ENCODE data around the gene VPS4A.
A peak's percentile ranks its signal among the peaks of the same experiment; 100 is the strongest.

The VPS4A gene

GRCh38 chr16:69319826-69320739 lies 8.9 kb downstream of the VPS4A start:
- Histone ChIP-seq H2BK15ac (ENCODE audit: low read length) (no peak overlapping the region), H2BK120ac (ENCODE audit: low read depth, low read length) (no peak overlapping the region), H3K4me2 (ENCODE audit: insufficient read depth, low read length, poor library complexity, severe bottlenecking) (no peak overlapping the region), H3K79me1 (ENCODE audit: low read depth, low read length) (peaks cover 25% of the 10 kb centered on the region), H3K4me1 (ENCODE audit: control insufficient read depth in 2 of 2, insufficient read depth in 1 of 2, low read depth in 1 of 2, low read length in 2 of 2) (no peaks in the 10 kb centered on the region), H3K4ac (ENCODE audit: low read length) (no peak overlapping the region), H2BK12ac (ENCODE audit: low read length) (no peak overlapping the region), H3K14ac (ENCODE audit: low read length) (no peak overlapping the region), H3K9ac (ENCODE audit: low read depth, low read length, poor library complexity) (peak overlapping the region; percentile 21), H3K4me3 (ENCODE audit: low read length in 2 of 2) (no peak overlapping the region), H3K9me3 (replicated peaks in 1 of 2; ENCODE audit: control insufficient read depth in 2 of 2, insufficient read depth in 1 of 2, low read depth in 1 of 2, low read length in 2 of 2) (peaks cover 0 to 2% of the 10 kb centered on the region in 2 donors), H3K36me3 (replicated peaks in 1 of 2; ENCODE audit: control insufficient read depth in 2 of 2, insufficient read depth in 2 of 2, low read length in 2 of 2) (peaks cover 80 to 97% of the 10 kb centered on the region in 2 donors), H4K8ac (ENCODE audit: low read depth, low read length) (no peak overlapping the region), H3K27me3 (ENCODE audit: control insufficient read depth in 3 of 3, insufficient read depth in 3 of 3, low read depth in 1 of 3, low read length in 3 of 3) (no peaks in the 10 kb centered on the region), H2AFZ (ENCODE audit: low read length) (no peak overlapping the region), H4K91ac (ENCODE audit: low read depth, low read length, poor library complexity) (no peak overlapping the region), H3K27ac (replicated peaks; ENCODE audit: low read length) (no peak overlapping the region), H2AK5ac (ENCODE audit: low read depth, low read length) (no peak overlapping the region), H3K23ac (ENCODE audit: low read depth, low read length, poor library complexity) (no peak overlapping the region), H3K18ac (ENCODE audit: low read length) (no peak overlapping the region), H2BK5ac (ENCODE audit: low read length) (peak overlapping the region; percentile 69)
- WGBS, 2 donors (ENCODE audit: extremely low coverage in 2 of 2, insufficient read length in 2 of 2, insufficient replicate concordance in 1 of 2), result no CpG with 5 or more reads among the region's 30 CpGs
- no peak for DNase-seq (ENCODE audit: low spot score)

GRCh38 chr16:69320740-69321073 lies 9.6 kb downstream of the VPS4A start:
- Histone ChIP-seq H3K27ac (replicated peaks; ENCODE audit: low read length) (no peak overlapping the region), H2BK5ac (ENCODE audit: low read length) (no peak overlapping the region), H2BK120ac (ENCODE audit: low read depth, low read length) (no peak overlapping the region), H3K9me3 (replicated peaks in 1 of 2; ENCODE audit: control insufficient read depth in 2 of 2, insufficient read depth in 1 of 2, low read depth in 1 of 2, low read length in 2 of 2) (peaks cover 0 to 2% of the 10 kb centered on the region in 2 donors), H3K23ac (ENCODE audit: low read depth, low read length, poor library complexity) (no peak overlapping the region), H3K27me3 (ENCODE audit: control insufficient read depth in 3 of 3, insufficient read depth in 3 of 3, low read depth in 1 of 3, low read length in 3 of 3) (no peaks in the 10 kb centered on the region), H2BK12ac (ENCODE audit: low read length) (no peak overlapping the region), H3K4ac (ENCODE audit: low read length) (no peak overlapping the region), H3K4me3 (ENCODE audit: low read length in 2 of 2) (no peak overlapping the region), H2AK5ac (ENCODE audit: low read depth, low read length) (no peak overlapping the region), H3K14ac (ENCODE audit: low read length) (no peak overlapping the region), H3K9ac (ENCODE audit: low read depth, low read length, poor library complexity) (no peak overlapping the region), H2AFZ (ENCODE audit: low read length) (no peak overlapping the region), H3K36me3 (replicated peaks in 1 of 2; ENCODE audit: control insufficient read depth in 2 of 2, insufficient read depth in 2 of 2, low read length in 2 of 2) (peaks cover 76 to 96% of the 10 kb centered on the region in 2 donors), H2BK15ac (ENCODE audit: low read length) (no peak overlapping the region), H3K18ac (ENCODE audit: low read length) (no peak overlapping the region), H4K8ac (ENCODE audit: low read depth, low read length) (no peak overlapping the region), H3K4me2 (ENCODE audit: insufficient read depth, low read length, poor library complexity, severe bottlenecking) (no peak overlapping the region), H3K4me1 (ENCODE audit: control insufficient read depth in 2 of 2, insufficient read depth in 1 of 2, low read depth in 1 of 2, low read length in 2 of 2) (no peaks in the 10 kb centered on the region), H3K79me1 (ENCODE audit: low read depth, low read length) (peaks cover 21% of the 10 kb centered on the region), H4K91ac (ENCODE audit: low read depth, low read length, poor library complexity) (no peak overlapping the region)
- WGBS, 2 donors (ENCODE audit: extremely low coverage in 2 of 2, insufficient read length in 2 of 2, insufficient replicate concordance in 1 of 2), result no CpG with 5 or more reads among the region's 13 CpGs
- no peak for DNase-seq (ENCODE audit: low spot score)

GRCh38 chr16:69321080-69321479 lies 9.9 kb downstream of the VPS4A start:
- Histone ChIP-seq H3K9ac (ENCODE audit: low read depth, low read length, poor library complexity) (no peak overlapping the region), H3K9me3 (replicated peaks in 1 of 2; ENCODE audit: control insufficient read depth in 2 of 2, insufficient read depth in 1 of 2, low read depth in 1 of 2, low read length in 2 of 2) (peaks cover 0 to 2% of the 10 kb centered on the region in 2 donors), H2BK15ac (ENCODE audit: low read length) (no peak overlapping the region), H3K23ac (ENCODE audit: low read depth, low read length, poor library complexity) (no peak overlapping the region), H2AFZ (ENCODE audit: low read length) (no peak overlapping the region), H2BK5ac (ENCODE audit: low read length) (no peak overlapping the region), H4K8ac (ENCODE audit: low read depth, low read length) (no peak overlapping the region), H3K4me1 (ENCODE audit: control insufficient read depth in 2 of 2, insufficient read depth in 1 of 2, low read depth in 1 of 2, low read length in 2 of 2) (no peaks in the 10 kb centered on the region), H2BK12ac (ENCODE audit: low read length) (no peak overlapping the region), H3K27ac (replicated peaks; ENCODE audit: low read length) (no peak overlapping the region), H3K4me2 (ENCODE audit: insufficient read depth, low read length, poor library complexity, severe bottlenecking) (no peak overlapping the region), H3K36me3 (replicated peaks in 1 of 2; ENCODE audit: control insufficient read depth in 2 of 2, insufficient read depth in 2 of 2, low read length in 2 of 2) (peaks cover 76 to 96% of the 10 kb centered on the region in 2 donors), H3K27me3 (ENCODE audit: control insufficient read depth in 3 of 3, insufficient read depth in 3 of 3, low read depth in 1 of 3, low read length in 3 of 3) (no peaks in the 10 kb centered on the region), H3K4ac (ENCODE audit: low read length) (no peak overlapping the region), H4K91ac (ENCODE audit: low read depth, low read length, poor library complexity) (no peak overlapping the region), H3K18ac (ENCODE audit: low read length) (no peak overlapping the region), H3K14ac (ENCODE audit: low read length) (no peak overlapping the region), H3K79me1 (ENCODE audit: low read depth, low read length) (peaks cover 21% of the 10 kb centered on the region), H3K4me3 (ENCODE audit: low read length in 2 of 2) (no peak overlapping the region), H2BK120ac (ENCODE audit: low read depth, low read length) (no peak overlapping the region), H2AK5ac (ENCODE audit: low read depth, low read length) (no peak overlapping the region)
- no peak for DNase-seq (ENCODE audit: low spot score)
- no CpG with 5 or more reads among the region's 22 CpGs for WGBS, 2 donors (ENCODE audit: extremely low coverage in 2 of 2, insufficient read length in 2 of 2, insufficient replicate concordance in 1 of 2)

GRCh38 chr16:69322343-69322742 lies 11.2 kb downstream of the VPS4A start:
- Histone ChIP-seq H3K9ac (ENCODE audit: low read depth, low read length, poor library complexity) (no peak overlapping the region), H3K18ac (ENCODE audit: low read length) (no peak overlapping the region), H2BK120ac (ENCODE audit: low read depth, low read length) (no peak overlapping the region), H2AK5ac (ENCODE audit: low read depth, low read length) (no peak overlapping the region), H3K4me3 (ENCODE audit: low read length in 2 of 2) (no peak overlapping the region), H3K4ac (ENCODE audit: low read length) (no peak overlapping the region), H3K4me2 (ENCODE audit: insufficient read depth, low read length, poor library complexity, severe bottlenecking) (no peak overlapping the region), H3K27ac (replicated peaks; ENCODE audit: low read length) (no peak overlapping the region), H3K23ac (ENCODE audit: low read depth, low read length, poor library complexity) (no peak overlapping the region), H4K8ac (ENCODE audit: low read depth, low read length) (peak overlapping the region; percentile 57), H3K4me1 (ENCODE audit: control insufficient read depth in 2 of 2, insufficient read depth in 1 of 2, low read depth in 1 of 2, low read length in 2 of 2) (no peaks in the 10 kb centered on the region), H3K27me3 (ENCODE audit: control insufficient read depth in 3 of 3, insufficient read depth in 3 of 3, low read depth in 1 of 3, low read length in 3 of 3) (no peaks in the 10 kb centered on the region), H2BK5ac (ENCODE audit: low read length) (no peak overlapping the region), H2AFZ (ENCODE audit: low read length) (no peak overlapping the region), H3K36me3 (replicated peaks in 1 of 2; ENCODE audit: control insufficient read depth in 2 of 2, insufficient read depth in 2 of 2, low read length in 2 of 2) (peaks cover 75 to 96% of the 10 kb centered on the region in 2 donors), H4K91ac (ENCODE audit: low read depth, low read length, poor library complexity) (no peak overlapping the region), H2BK15ac (ENCODE audit: low read length) (no peak overlapping the region), H2BK12ac (ENCODE audit: low read length) (no peak overlapping the region), H3K79me1 (ENCODE audit: low read depth, low read length) (peaks cover 15% of the 10 kb centered on the region), H3K9me3 (replicated peaks in 1 of 2; ENCODE audit: control insufficient read depth in 2 of 2, insufficient read depth in 1 of 2, low read depth in 1 of 2, low read length in 2 of 2) (peaks cover 0 to 2% of the 10 kb centered on the region in 2 donors), H3K14ac (ENCODE audit: low read length) (no peak overlapping the region)
- DNase-seq (ENCODE audit: low spot score), result no peak
- no CpG with 5 or more reads among the region's 7 CpGs for WGBS, 2 donors (ENCODE audit: extremely low coverage in 2 of 2, insufficient read length in 2 of 2, insufficient replicate concordance in 1 of 2)
